OCI-LY1 (cell line): Measurements from ENCODE around the gene AFAP1L2.

ENCODE experiments used
- H2AFZ ChIP-seq: fragments of 200-600 bp; sonication (generic), shearing (Covaris generic); 2 replicates; pipeline ENCODE4 v1.6.0; 2014; ENCODE audit warnings: antibody characterized with exemption, mild to moderate bottlenecking, low read length
- H3F3A ChIP-seq: fragments of 200-600 bp; sonication (generic), shearing (Covaris generic); 2 replicates; pipeline ENCODE4 v1.6.0; 2014; ENCODE audit warnings: mild to moderate bottlenecking, antibody characterized with exemption, low read length, moderate library complexity; ENCODE audit not compliant: insufficient read depth
- H3K27ac ChIP-seq: fragments of 200-600 bp; sonication (generic); 2 replicates; pipeline ENCODE4 v1.5.1; 2014; ENCODE audit warnings: low read length, mixed run types, mild to moderate bottlenecking, low read depth; ENCODE audit not compliant: poor library complexity, severe bottlenecking
- H3K27me3 ChIP-seq: fragments of 200-600 bp; sonication (generic); 2 replicates; pipeline ENCODE4 v1.6.0; 2014; ENCODE audit warnings: antibody characterized with exemption, mild to moderate bottlenecking, low read length, moderate library complexity; ENCODE audit not compliant: insufficient read depth
- H3K36me3 ChIP-seq: fragments of 200-600 bp; sonication (generic); 2 replicates; pipeline ENCODE4 v1.6.1; 2014; ENCODE audit warnings: mild to moderate bottlenecking, antibody characterized with exemption, low read length, moderate library complexity, mixed read lengths; ENCODE audit not compliant: insufficient read depth
- H3K4me1 ChIP-seq: fragments of 200-600 bp; sonication (generic); 2 replicates; pipeline ENCODE4 v1.5.1; 2014; ENCODE audit warnings: mild to moderate bottlenecking, low read length, moderate library complexity; ENCODE audit not compliant: insufficient read depth, severe bottlenecking
- H3K4me2 ChIP-seq: fragments of 200-600 bp; sonication (generic), shearing (Covaris generic); 2 replicates; pipeline ENCODE4 v1.6.1; 2014; ENCODE audit warnings: low read length
- H3K4me3 ChIP-seq: fragments of 200-600 bp; sonication (generic); 2 replicates; pipeline ENCODE4 v1.5.1; 2014; ENCODE audit warnings: low read length, low read depth, mild to moderate bottlenecking, mixed read lengths; ENCODE audit not compliant: poor library complexity, severe bottlenecking
- H3K79me2 ChIP-seq: fragments of 200-600 bp; shearing (Covaris generic); 2 replicates; pipeline ENCODE4 v1.6.1; 2016; ENCODE audit warnings: mixed run types, low read length, mixed read lengths; ENCODE audit not compliant: insufficient read depth
- H3K9ac ChIP-seq: fragments of 200-600 bp; sonication (generic), shearing (Covaris generic); 2 replicates; pipeline ENCODE4 v1.6.1; 2014; ENCODE audit warnings: mild to moderate bottlenecking, low read length, mixed read lengths
- H3K9me2 ChIP-seq: fragments of 200-600 bp; sonication (generic), shearing (Covaris generic); 2 replicates; pipeline ENCODE4 v1.6.1; 2014; ENCODE audit warnings: low read depth, mild to moderate bottlenecking, low read length, mixed read lengths
- H3K9me3 ChIP-seq: fragments of 200-600 bp; shearing (Covaris generic); 2 replicates; pipeline ENCODE4 v1.6.1; 2014; ENCODE audit warnings: low read length, mixed read lengths
- H4K20me1 ChIP-seq: fragments of 200-600 bp; sonication (generic), shearing (Covaris generic); 2 replicates; pipeline ENCODE4 v1.6.0; 2016; ENCODE audit warnings: mild to moderate bottlenecking, low read length; ENCODE audit not compliant: insufficient read depth
- EZH2 ChIP-seq: fragments of 200-600 bp; sonication (generic), shearing (Covaris generic); IDR thresholded peaks from 2 replicates; pipeline ENCODE4 v1.8.0; 2017; ENCODE audit warnings: borderline replicate concordance, mixed run types, mild to moderate bottlenecking, antibody characterized with exemption, low read length, moderate library complexity, mixed read lengths
- TF ChIP-seq, protein P1 (sequence below): fragments of 200-600 bp; sonication (generic), shearing (Covaris generic); IDR thresholded peaks from 2 replicates; pipeline ENCODE4 v1.5.1; 2017; ENCODE audit warnings: mild to moderate bottlenecking, antibody characterized with exemption, low read length, moderate library complexity, mixed read lengths

The AFAP1L2 gene

DNA sequence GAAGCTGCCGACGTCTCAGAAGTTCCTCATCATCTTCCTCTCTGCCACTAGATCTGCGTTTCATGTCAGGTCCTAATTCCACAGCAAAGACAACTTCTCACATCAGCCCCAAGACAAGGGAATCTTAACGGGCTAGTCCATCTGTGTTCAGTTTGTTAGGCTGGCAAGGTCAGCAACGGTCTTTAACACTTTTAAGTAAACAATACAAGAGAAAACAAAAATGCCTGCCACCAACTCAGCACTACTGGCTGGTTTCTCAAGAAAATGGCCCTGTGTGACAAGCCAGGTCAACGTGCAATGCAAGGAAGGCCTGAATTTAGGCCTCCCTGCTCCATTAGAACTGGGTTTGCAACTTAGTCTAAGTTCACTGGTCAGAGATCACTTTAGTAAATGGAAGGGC, 41.0 kb upstream of the AFAP1L2 start:
- Histone ChIP-seq H3K79me2 (no peaks in the 10 kb centered on the region), H3F3A (no peaks in the 10 kb centered on the region), H3K4me3 (no peak overlapping the region), H3K27me3 (no peaks in the 10 kb centered on the region), H3K9ac (no peak overlapping the region), H3K36me3 (peaks cover 45% of the 10 kb centered on the region; the same call in 1 of the 2 replicates), H3K9me2 (no peaks in the 10 kb centered on the region), H3K27ac (no peak overlapping the region), H4K20me1 (no peaks in the 10 kb centered on the region), H3K4me2 (no peak overlapping the region), H2AFZ (no peak overlapping the region), H3K9me3 (no peaks in the 10 kb centered on the region), H3K4me1 (no peaks in the 10 kb centered on the region)
- TF ChIP-seq, protein P1, sequence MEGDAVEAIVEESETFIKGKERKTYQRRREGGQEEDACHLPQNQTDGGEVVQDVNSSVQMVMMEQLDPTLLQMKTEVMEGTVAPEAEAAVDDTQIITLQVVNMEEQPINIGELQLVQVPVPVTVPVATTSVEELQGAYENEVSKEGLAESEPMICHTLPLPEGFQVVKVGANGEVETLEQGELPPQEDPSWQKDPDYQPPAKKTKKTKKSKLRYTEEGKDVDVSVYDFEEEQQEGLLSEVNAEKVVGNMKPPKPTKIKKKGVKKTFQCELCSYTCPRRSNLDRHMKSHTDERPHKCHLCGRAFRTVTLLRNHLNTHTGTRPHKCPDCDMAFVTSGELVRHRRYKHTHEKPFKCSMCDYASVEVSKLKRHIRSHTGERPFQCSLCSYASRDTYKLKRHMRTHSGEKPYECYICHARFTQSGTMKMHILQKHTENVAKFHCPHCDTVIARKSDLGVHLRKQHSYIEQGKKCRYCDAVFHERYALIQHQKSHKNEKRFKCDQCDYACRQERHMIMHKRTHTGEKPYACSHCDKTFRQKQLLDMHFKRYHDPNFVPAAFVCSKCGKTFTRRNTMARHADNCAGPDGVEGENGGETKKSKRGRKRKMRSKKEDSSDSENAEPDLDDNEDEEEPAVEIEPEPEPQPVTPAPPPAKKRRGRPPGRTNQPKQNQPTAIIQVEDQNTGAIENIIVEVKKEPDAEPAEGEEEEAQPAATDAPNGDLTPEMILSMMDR: no peak
- no peak for TF ChIP-seq EZH2

DNA sequence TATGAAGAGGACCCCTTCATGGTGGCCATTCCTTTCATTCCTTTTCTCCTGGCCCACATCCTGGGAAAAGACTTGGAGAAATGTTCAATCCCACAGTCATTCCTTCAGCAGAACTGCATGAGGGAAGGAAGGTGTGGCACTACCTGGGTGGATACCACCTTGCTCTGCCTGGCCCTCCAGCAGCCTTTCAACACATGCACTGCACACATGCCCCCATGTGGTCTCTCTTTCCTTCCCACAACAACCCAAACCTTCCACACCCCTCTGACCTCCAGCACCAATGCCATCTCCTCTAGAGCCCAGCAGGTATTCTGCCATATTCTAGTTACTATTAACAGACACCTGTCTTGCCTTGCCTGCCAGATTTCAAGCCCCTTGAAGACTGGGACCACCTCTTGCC, 40.5 kb upstream of the AFAP1L2 start:
- H3K4me3 ChIP-seq: no peak overlapping the region
- H3K36me3 ChIP-seq: peaks cover 45% of the 10 kb centered on the region; the same call in 1 of the 2 replicates
- no peaks in the 10 kb centered on the region for H3K27me3 ChIP-seq
- no peaks in the 10 kb centered on the region for H3F3A ChIP-seq
- H3K27ac ChIP-seq: no peak overlapping the region
- no peaks in the 10 kb centered on the region for H3K9me2 ChIP-seq
- H3K9me3 ChIP-seq: no peaks in the 10 kb centered on the region
- no peaks in the 10 kb centered on the region for H3K4me1 ChIP-seq
- TF ChIP-seq, protein P1: no peak
- TF ChIP-seq EZH2: no peak
- H3K79me2 ChIP-seq: no peaks in the 10 kb centered on the region
- H4K20me1 ChIP-seq: no peaks in the 10 kb centered on the region
- H3K4me2 ChIP-seq: no peak overlapping the region
- no peak overlapping the region for H2AFZ ChIP-seq
- no peak overlapping the region for H3K9ac ChIP-seq

DNA sequence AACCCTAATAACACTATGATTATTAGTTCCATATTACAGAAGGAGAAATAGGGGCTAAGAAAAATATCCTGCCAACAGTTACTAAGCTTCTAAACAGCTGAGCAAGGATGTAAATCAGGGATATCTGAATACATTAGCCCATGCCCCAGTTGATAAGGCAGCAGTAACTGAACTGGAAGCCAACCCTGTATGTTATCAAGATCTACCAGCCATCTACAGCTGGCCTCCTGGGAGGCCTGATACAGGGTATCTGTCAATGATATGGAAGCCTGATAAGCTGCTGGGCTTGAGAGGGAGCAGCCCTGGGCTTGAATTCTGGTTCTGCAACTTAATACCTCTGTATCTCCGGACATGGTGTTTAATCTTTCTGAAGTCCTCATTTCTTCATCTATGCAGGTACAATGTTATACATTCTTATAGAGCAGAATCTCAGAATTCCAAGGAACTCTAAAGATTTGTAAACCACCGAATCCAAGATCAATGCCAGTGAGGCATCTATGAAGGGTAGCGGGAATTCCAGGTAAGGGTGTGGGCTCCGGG, 37.9 kb upstream of the AFAP1L2 start:
- Histone ChIP-seq H3F3A (no peaks in the 10 kb centered on the region), H3K4me1 (no peaks in the 10 kb centered on the region), H3K4me3 (no peak overlapping the region), H3K79me2 (no peaks in the 10 kb centered on the region), H2AFZ (no peak overlapping the region), H3K9me3 (no peaks in the 10 kb centered on the region), H3K27me3 (no peaks in the 10 kb centered on the region), H3K9ac (no peak overlapping the region), H3K36me3 (peaks cover 54% of the 10 kb centered on the region), H3K9me2 (no peaks in the 10 kb centered on the region), H4K20me1 (no peaks in the 10 kb centered on the region), H3K27ac (no peak overlapping the region), H3K4me2 (no peak overlapping the region)
- TF ChIP-seq EZH2: no peak
- TF ChIP-seq, protein P1: no peak
